ENCODE measurements around the gene KCNK10.

- no peak for TF ChIP-seq CTCF (IDR thresholded peaks at IDR 0.05)
- no peak for TF ChIP-seq EZH2 (IDR thresholded peaks at IDR 0.05; ENCODE audit: borderline replicate concordance, insufficient read depth, low read depth, low read length, poor library complexity, severe bottlenecking)
Observed at GRCh38 chr14:88299865-88300530, 23.1 kb downstream of the KCNK10 start.
